Measurements from ENCODE around the gene CLIC3.

- no peak for TF ChIP-seq EP300 (IDR thresholded peaks at IDR 0.05)
- TF ChIP-seq, protein P1, sequence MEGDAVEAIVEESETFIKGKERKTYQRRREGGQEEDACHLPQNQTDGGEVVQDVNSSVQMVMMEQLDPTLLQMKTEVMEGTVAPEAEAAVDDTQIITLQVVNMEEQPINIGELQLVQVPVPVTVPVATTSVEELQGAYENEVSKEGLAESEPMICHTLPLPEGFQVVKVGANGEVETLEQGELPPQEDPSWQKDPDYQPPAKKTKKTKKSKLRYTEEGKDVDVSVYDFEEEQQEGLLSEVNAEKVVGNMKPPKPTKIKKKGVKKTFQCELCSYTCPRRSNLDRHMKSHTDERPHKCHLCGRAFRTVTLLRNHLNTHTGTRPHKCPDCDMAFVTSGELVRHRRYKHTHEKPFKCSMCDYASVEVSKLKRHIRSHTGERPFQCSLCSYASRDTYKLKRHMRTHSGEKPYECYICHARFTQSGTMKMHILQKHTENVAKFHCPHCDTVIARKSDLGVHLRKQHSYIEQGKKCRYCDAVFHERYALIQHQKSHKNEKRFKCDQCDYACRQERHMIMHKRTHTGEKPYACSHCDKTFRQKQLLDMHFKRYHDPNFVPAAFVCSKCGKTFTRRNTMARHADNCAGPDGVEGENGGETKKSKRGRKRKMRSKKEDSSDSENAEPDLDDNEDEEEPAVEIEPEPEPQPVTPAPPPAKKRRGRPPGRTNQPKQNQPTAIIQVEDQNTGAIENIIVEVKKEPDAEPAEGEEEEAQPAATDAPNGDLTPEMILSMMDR (IDR thresholded peaks at IDR 0.05), result no peak
- TF ChIP-seq NR3C1 (IDR thresholded peaks at IDR 0.05), result no peak
- TF ChIP-seq HDAC2 (IDR thresholded peaks at IDR 0.05), result no peak
Observed at GRCh38 chr9:136954270-136955083, 41.9 kb downstream of the CLIC3 start.
